Upper lobe of right lung (tissue), 1 donor: ENCODE measurements around the gene ZCCHC4. TPM values are rescaled to one million over a fixed set of nuclear protein-coding genes. Genes with fewer than 3 reads are reported as not detected.

Experiments
- ATAC-seq: fragments of 200-7000 bp; cut with Tn5 transposase; one replicate; pipeline ENCODE4 v1.9.1; 2020; ENCODE audit warnings: mild to moderate bottlenecking, moderate library complexity
- DNase-seq: peaks from one replicate; pipeline ENCODE4 v3.0.0-alpha.2; 2020
- H3K27ac ChIP-seq: fragments of 200-600 bp; one replicate; pipeline ENCODE4 v1.8.0; 2022
- H3K27me3 ChIP-seq: fragments of 200-600 bp; one replicate; pipeline ENCODE4 v1.8.0; 2022; ENCODE audit warnings: mild to moderate bottlenecking
- H3K36me3 ChIP-seq: fragments of 200-600 bp; one replicate; pipeline ENCODE4 v1.8.0; 2022
- H3K4me1 ChIP-seq: fragments of 200-600 bp; one replicate; pipeline ENCODE4 v1.8.0; 2022
- H3K4me3 ChIP-seq: fragments of 200-600 bp; one replicate; pipeline ENCODE4 v1.8.0; 2022; ENCODE audit warnings: mild to moderate bottlenecking
- H3K9me3 ChIP-seq: fragments of 200-600 bp; one replicate; pipeline ENCODE4 v1.8.0; 2022
- intact Hi-C: fragments of 100-400 bp; cut with DNase I; formaldehyde crosslinking; loops from one replicate; pipeline ENCODE4 v1.11.0; 2022
- total RNA-seq: library from RNA; stranded (reverse); fragmentation: NEBNext Ultra II Directional; extraction: Animal tissue kit (Norgen Biotek cat#: 25700); gene quantifications from one replicate; pipeline ENCODE4 v1.2.1, GENCODE V29; 2021
- TF ChIP-seq, protein P1 (sequence below): fragments of 200-600 bp; IDR thresholded peaks from one replicate; pipeline ENCODE4 v1.8.0; 2022; ENCODE audit warnings: antibody characterized with exemption
- donor health status: DM: no; HTN: yes; CAD: no; lungs with severe emphysema.

ZCCHC4 gene
- total RNA-seq, 1 donor from 2014 or later = 10.2 TPM

DNA sequence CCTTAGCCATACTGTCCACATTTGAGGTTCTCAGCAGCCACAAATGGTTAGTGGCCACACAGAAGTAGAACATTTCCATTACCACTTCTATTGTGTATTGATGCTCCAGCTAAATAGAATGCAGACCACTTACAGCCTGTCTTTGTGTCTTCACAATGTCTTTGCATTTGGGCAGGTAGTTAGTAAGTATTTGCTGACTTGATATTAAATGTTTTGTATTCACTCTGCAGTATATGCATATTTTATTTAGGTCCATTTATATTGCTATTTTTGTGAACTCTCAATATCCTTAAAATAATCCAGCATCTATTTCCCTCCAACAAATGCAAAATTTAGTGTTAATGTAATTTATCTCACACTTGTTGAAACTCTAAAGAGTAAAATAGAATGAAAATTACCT lies 91.1 kb downstream of the ZCCHC4 start:
- H3K27me3 ChIP-seq = no peaks in the 10 kb centered on the region
- ATAC-seq = no peak
- TF ChIP-seq, protein P1, sequence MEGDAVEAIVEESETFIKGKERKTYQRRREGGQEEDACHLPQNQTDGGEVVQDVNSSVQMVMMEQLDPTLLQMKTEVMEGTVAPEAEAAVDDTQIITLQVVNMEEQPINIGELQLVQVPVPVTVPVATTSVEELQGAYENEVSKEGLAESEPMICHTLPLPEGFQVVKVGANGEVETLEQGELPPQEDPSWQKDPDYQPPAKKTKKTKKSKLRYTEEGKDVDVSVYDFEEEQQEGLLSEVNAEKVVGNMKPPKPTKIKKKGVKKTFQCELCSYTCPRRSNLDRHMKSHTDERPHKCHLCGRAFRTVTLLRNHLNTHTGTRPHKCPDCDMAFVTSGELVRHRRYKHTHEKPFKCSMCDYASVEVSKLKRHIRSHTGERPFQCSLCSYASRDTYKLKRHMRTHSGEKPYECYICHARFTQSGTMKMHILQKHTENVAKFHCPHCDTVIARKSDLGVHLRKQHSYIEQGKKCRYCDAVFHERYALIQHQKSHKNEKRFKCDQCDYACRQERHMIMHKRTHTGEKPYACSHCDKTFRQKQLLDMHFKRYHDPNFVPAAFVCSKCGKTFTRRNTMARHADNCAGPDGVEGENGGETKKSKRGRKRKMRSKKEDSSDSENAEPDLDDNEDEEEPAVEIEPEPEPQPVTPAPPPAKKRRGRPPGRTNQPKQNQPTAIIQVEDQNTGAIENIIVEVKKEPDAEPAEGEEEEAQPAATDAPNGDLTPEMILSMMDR = no peak
- no peak overlapping the region for H3K27ac ChIP-seq
- intact Hi-C loops = no loop called here
- H3K4me1 ChIP-seq = no peaks in the 10 kb centered on the region
- H3K9me3 ChIP-seq = no peaks in the 10 kb centered on the region
- peaks cover 94% of the 10 kb centered on the region for H3K36me3 ChIP-seq
- no peak overlapping the region for H3K4me3 ChIP-seq
- DNase-seq = no peak

DNA sequence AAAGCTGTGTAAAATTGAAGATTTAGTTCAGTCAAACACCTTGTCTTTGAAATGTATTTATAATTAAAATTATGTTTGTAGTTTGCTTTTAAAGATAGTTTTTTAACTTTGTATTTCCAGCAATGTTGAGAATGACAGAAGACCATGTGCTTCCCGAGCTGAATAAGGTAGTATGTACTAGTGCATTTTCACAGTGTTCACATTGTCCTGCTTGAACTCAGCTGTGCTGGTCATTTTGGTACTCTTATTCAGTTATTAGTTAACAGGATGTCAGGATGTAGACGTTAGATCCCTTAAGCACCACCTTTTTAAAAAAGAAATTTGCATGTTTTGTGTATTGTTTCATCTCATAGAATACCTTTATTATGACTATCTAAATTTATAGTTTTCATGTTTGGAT lies 92.9 kb downstream of the ZCCHC4 start:
- H3K4me3 ChIP-seq = no peak overlapping the region
- H3K36me3 ChIP-seq = peaks cover 96% of the 10 kb centered on the region
- H3K4me1 ChIP-seq = no peaks in the 10 kb centered on the region
- no peak for ATAC-seq
- intact Hi-C loops = no loop called here
- no peaks in the 10 kb centered on the region for H3K27me3 ChIP-seq
- TF ChIP-seq, protein P1 = no peak
- no peak overlapping the region for H3K27ac ChIP-seq
- no peak for DNase-seq
- no peaks in the 10 kb centered on the region for H3K9me3 ChIP-seq

DNA sequence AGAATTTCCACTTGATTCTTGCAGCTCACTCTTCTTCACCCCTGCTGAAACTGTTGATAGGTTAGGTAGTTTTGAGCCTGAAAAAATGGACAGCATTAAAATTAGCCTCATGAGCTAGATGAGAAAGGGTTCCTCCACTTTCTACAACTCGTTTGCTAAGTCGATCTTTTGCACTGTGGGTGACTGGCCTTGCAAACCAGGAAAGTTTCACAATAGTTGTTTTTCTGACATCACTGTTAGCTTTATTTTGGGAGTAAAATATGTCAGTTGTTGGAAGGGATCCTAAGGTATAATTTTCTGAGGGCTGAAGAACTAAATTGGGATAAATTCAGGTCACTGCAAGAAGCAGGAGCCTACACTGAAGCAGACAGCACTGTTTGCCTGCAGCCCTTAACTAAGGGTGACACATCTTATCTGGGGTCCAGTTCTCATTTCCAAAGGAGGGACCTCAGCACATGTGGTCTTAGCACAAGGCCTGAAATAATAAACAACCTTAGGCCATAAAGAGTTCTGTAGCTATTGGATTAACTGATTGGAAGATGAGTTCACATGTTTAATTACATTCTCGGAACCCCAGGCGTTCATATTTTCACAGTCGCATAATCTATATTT lies 93.6 kb downstream of the ZCCHC4 start:
- DNase-seq (no peak), ATAC-seq (no peak)
- Histone ChIP-seq H3K36me3 (peaks cover 99% of the 10 kb centered on the region), H3K4me3 (no peak overlapping the region), H3K27ac (no peak overlapping the region), H3K4me1 (no peaks in the 10 kb centered on the region), H3K9me3 (no peaks in the 10 kb centered on the region), H3K27me3 (no peaks in the 10 kb centered on the region)
- TF ChIP-seq, protein P1 = no peak
- intact Hi-C loops = no loop called here

DNA sequence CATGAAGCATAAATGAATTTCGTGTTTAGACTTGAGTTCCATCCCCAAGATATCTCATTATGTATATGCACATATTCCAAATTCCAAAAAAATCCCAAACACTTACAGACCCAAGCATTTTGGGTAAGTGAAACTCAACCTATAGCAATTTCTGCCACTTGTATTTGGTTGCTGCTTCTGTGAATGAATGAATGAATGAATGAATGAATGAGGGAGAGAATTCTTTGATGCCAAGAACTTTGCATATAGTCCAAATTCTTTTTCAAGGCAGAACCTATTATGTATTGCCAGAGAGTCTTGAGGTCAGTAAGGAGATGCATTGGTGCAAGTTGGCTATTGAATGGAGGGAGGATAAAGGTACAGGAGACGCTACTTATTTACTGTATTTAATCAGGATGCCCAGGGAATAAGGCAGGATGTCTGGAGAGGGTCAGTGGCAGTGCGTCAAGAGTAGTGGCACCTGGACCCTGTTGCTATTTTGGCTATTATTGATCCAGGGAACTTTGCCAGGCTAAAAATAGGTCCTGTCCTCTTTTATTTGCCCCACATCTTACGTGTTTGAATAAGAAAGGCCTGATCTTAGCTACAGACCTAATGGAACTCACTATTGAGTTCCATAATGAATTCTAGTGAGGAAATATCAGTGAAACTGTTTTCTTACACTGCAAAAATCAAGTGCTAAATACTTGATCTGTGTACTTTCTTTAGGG lies 98.4 kb downstream of the ZCCHC4 start:
- peaks cover 100% of the 10 kb centered on the region for H3K36me3 ChIP-seq
- no peaks in the 10 kb centered on the region for H3K9me3 ChIP-seq
- H3K4me3 ChIP-seq = no peak overlapping the region
- DNase-seq = no peak
- intact Hi-C loops = no loop called here
- no peaks in the 10 kb centered on the region for H3K27me3 ChIP-seq
- no peak overlapping the region for H3K27ac ChIP-seq
- no peak for ATAC-seq
- TF ChIP-seq, protein P1 = no peak
- no peaks in the 10 kb centered on the region for H3K4me1 ChIP-seq

DNA sequence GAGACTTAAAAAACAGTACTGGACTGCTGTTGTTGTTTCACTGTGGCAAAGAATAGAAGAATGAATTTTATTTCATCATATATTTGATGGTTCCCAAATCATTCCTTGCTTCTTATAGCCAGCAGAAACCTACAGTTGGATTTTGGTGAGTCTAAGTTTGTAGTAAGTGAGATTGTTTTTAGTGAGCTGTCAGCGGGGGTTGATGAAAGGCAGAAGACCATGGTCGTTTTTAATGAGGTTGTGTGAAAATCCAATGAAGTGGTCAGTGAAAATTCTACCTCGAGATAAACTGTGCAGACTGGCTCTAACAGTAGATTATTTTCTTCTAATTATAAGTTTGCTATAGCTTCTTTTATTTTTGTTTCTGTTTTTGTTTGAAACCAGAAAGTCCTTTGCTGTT lies 100.7 kb downstream of the ZCCHC4 start:
- TF ChIP-seq, protein P1 = no peak
- no peak for ATAC-seq
- peaks cover 100% of the 10 kb centered on the region for H3K36me3 ChIP-seq
- no peaks in the 10 kb centered on the region for H3K27me3 ChIP-seq
- H3K4me1 ChIP-seq = no peaks in the 10 kb centered on the region
- H3K9me3 ChIP-seq = no peaks in the 10 kb centered on the region
- no peak overlapping the region for H3K4me3 ChIP-seq
- intact Hi-C loops = no loop called here
- DNase-seq = no peak
- no peak overlapping the region for H3K27ac ChIP-seq
